Lower lobe of right lung (tissue), 2 donors: Measurements from ENCODE around the gene FXYD5. TPM values are rescaled to one million over a fixed set of nuclear protein-coding genes. Genes with fewer than 3 reads are reported as not detected.

Source experiments
- ATAC-seq, 2 donors: fragments of 200-7000 bp; cut with Tn5 transposase; one replicate each; pipeline ENCODE4 v1.9.1; 2020 to 2022; ENCODE audit warnings: mild to moderate bottlenecking in 2 of 2, moderate library complexity in 2 of 2
- DNase-seq: peaks from one replicate; pipeline ENCODE4 v3.0.0-alpha.2; 2020
- H3K27ac ChIP-seq: fragments of 200-600 bp; one replicate; pipeline ENCODE4 v1.8.0; 2022
- H3K27me3 ChIP-seq: fragments of 200-600 bp; one replicate; pipeline ENCODE4 v1.8.0; 2022; ENCODE audit warnings: low read depth
- H3K36me3 ChIP-seq: fragments of 200-600 bp; one replicate; pipeline ENCODE4 v1.8.0; 2022; ENCODE audit warnings: mild to moderate bottlenecking
- H3K4me1 ChIP-seq: fragments of 200-600 bp; one replicate; pipeline ENCODE4 v1.8.0; 2022
- H3K4me3 ChIP-seq: fragments of 200-600 bp; one replicate; pipeline ENCODE4 v1.8.0; 2022; ENCODE audit warnings: mild to moderate bottlenecking
- H3K9me3 ChIP-seq: fragments of 200-600 bp; one replicate; pipeline ENCODE4 v1.8.0; 2022
- CTCF ChIP-seq: fragments of 200-600 bp; IDR thresholded peaks from one replicate; pipeline ENCODE4 v1.8.0; 2022; ENCODE audit warnings: antibody characterized with exemption, mild to moderate bottlenecking
- intact Hi-C: fragments of 100-400 bp; cut with DNase I; formaldehyde crosslinking; loops from one replicate; pipeline ENCODE4 v1.11.0; 2022
- total RNA-seq: library from RNA; stranded (reverse); fragmentation: NEBNext Ultra II Directional; extraction: Animal tissue kit (Norgen Biotek cat#: 25700); gene quantifications from one replicate; pipeline ENCODE4 v1.2.1, GENCODE V29; 2021
- donor health status: DM: no; HTN: yes; CAD: no; lungs with severe emphysema.

Gene FXYD5
- total RNA-seq, 1 donor from 2014 or later: 152 TPM

- ATAC-seq (peak; percentile 40 to 46), DNase-seq (no peak)
- no peak for TF ChIP-seq CTCF
- intact Hi-C loops: no loop called here
- Histone ChIP-seq H3K27me3 (no peaks in the 10 kb centered on the region), H3K9me3 (no peaks in the 10 kb centered on the region), H3K4me3 (no peak overlapping the region), H3K4me1 (peaks cover 5% of the 10 kb centered on the region), H3K27ac (no peak overlapping the region), H3K36me3 (no peaks in the 10 kb centered on the region)
These were observed 47.0 kb upstream of the FXYD5 start for GRCh38 chr19:35107545-35107944.

- Histone ChIP-seq H3K9me3 (no peaks in the 10 kb centered on the region), H3K36me3 (no peaks in the 10 kb centered on the region), H3K4me3 (no peak overlapping the region), H3K4me1 (peaks cover 5% of the 10 kb centered on the region), H3K27ac (no peak overlapping the region), H3K27me3 (no peaks in the 10 kb centered on the region)
- no peak for TF ChIP-seq CTCF
- intact Hi-C loops: no loop called here
- ATAC-seq: peak in 1 of 2 donors; percentile 22
- no peak for DNase-seq
These were observed 45.8 kb upstream of the FXYD5 start for GRCh38 chr19:35108730-35109129.

DNA sequence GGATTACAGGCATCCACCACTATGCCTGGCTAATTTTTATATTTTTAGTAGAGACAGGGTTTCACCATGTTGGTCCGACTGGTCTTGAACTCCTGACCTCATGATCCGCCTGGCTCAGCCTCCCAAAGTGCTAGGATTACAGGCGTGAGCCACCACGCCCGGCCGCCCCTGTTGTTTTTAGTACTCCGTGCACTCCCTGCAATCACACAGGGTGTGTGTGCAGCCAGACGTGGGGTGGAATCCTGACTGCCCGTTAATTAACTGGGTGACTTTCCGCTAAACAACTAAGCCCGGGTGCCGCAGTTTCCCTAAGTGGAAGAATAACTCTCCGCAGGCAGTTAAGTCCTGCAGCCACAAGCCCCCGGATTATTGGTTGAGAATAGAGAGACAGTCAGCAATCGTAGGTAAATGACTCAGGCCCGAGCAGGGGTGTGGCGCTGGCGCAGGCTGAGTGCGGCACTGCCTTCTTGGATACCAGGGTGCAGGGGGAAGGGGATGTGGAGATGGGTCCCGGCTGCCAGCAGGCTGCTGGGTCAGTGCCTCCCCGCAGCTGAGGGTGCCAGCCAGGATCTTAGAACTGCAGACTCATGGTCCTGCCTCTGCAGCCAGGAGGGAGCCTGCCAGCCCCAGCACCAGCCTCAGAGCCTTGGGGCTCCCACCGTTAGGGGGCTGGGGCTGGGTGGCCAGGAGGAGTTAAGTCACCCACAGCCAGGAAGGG, 45.0 kb upstream of the FXYD5 start:
- no peak for ATAC-seq

GRCh38 chr19:35110974-35111373, 43.6 kb upstream of the FXYD5 start:
- Histone ChIP-seq H3K4me1 (peaks cover 17% of the 10 kb centered on the region), H3K27ac (no peak overlapping the region), H3K4me3 (no peak overlapping the region), H3K9me3 (no peaks in the 10 kb centered on the region), H3K36me3 (no peaks in the 10 kb centered on the region), H3K27me3 (no peaks in the 10 kb centered on the region)
- ATAC-seq (no peak), DNase-seq (no peak)
- intact Hi-C loops: no loop called here
- TF ChIP-seq CTCF: no peak

More for the DNA sequence above, 45.0 kb upstream of the FXYD5 start:
- Histone ChIP-seq H3K36me3 (no peaks in the 10 kb centered on the region), H3K4me1 (peaks cover 9% of the 10 kb centered on the region), H3K4me3 (no peak overlapping the region), H3K27me3 (no peaks in the 10 kb centered on the region), H3K9me3 (no peaks in the 10 kb centered on the region), H3K27ac (no peak overlapping the region)
- TF ChIP-seq CTCF: no peak
- intact Hi-C loops: no loop called here
- DNase-seq: no peak

DNA sequence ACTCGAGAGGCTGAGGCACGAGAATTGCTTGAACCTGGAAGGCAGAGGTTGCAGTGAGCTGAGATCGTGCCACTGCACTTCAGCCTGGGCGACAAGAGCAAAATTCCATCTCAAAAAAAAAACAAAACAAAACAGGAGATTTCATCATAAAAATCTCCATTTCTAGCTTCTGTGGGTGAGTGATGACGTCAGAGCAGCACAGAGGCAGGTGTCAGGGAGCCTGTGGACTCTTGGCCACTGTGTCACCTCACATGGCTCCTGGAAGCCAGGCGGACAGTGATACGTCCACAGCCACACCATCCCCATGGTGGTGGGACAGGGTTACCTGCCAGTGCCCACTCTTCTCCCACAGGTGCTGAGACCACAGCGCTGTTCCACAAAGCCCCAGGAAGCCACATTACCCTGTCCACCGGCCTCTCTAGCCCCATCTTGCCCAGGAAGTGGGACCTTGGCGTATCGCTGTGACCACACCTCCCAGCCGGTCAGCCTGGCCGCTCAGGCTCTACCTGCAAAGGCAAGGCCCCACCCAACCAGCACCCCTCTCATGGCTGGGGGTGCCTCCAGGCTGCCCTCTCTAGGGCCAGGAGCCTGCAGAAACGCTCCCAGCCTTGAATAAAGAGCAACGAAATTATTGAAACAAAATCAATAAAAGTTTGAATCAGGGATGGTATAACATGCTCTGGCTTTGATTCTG, 41.4 kb upstream of the FXYD5 start:
- intact Hi-C loops: no loop called here
- peaks cover 12% of the 10 kb centered on the region for H3K4me1 ChIP-seq
- H3K27ac ChIP-seq: no peak overlapping the region
- H3K27me3 ChIP-seq: no peaks in the 10 kb centered on the region
- H3K36me3 ChIP-seq: no peaks in the 10 kb centered on the region
- no peak overlapping the region for H3K4me3 ChIP-seq
- no peak for TF ChIP-seq CTCF
- ATAC-seq (no peak), DNase-seq (no peak)
- no peaks in the 10 kb centered on the region for H3K9me3 ChIP-seq
